SKM-1 treated with dmso at 0.1 percent for 144 hours (cell line): Measurements from ENCODE around the gene MYO1A.
A peak's percentile ranks its signal among the peaks of the same experiment; 100 is the strongest.
"Not testable (repeated sequence)": the region's sequence is repeated elsewhere in the genome, so short reads cannot be mapped to it uniquely, and the experiment has no call there.

Experiments used
- DNase-seq: peaks from one replicate; lab custom pipeline; 2025; ENCODE audit not compliant: unreplicated experiment; lab: John Stamatoyannopoulos, UW

Gene MYO1A

DNA sequence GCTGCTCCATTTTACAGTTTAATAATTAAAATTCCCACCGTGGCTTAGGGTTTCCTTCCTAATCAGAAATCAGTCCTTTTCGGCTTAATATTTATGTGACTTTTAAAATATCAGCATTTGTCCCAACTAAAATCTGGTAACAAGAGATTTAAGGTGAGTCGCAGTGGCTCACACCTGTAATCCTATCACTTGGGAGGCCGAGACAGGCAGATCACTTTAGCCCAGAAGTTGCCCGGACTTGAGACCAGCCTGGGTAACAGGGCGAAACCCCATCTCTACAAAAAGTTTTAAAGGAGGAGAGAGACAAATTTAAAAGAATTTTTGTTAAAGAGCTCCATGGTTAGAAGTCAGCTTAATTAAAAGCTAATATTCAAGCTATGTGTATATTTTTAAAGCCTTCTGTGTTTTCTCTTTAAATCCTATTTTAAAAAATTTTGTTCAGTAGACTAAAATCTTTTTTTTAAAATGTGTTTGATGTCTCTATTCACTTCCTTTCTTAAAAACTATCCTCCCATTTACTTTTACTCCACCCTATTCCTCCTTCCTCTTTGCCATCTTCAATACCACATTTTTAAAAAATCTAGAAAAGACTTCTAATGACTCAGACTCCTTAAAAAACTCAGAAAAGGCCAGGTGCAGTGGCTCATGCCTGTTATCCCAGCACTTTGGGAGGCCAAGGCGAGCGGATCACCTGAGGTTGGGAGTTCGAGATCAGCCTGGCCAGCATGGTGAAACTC lies 29.8 kb downstream of the MYO1A start:
- DNase-seq: no peak

DNA sequence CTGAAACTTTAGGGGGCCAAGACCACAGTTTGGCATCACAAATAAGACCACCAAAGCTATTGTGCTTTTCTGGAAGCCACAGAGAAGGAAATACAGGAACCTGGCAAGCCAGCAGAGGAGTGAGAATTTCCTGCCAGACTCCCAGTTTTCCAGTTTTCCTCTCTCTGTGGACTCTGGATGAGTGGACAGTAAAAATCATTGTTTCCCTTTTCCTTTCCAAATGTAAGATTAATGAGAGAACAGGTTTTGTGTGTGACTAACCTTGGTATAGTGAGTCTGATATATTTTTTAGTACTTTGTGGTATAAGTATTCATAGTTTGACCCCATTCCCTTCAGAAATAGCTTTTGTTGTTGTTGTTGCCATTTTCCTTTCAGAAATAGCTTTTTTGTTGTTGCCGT lies 31.0 kb downstream of the MYO1A start:
- no peak for DNase-seq

DNA sequence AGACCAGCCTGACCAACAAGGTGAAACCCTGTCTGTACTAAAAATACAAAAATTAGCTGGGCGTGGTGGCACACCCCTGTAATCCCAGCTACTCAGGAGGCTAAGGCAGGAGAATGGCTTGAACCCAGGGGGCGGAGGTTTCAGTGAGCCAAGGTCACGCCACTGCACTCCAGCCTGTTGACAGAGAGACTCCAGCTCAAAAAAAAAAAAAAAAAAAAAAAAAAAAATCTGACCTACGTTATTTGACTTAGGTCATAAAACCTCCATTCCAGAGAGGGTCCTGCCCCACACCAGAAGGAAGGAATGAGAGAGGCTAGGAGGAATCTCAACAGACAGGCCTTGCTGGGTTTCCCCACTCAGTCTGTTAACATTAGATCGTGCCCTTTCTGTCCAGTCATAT lies 31.6 kb downstream of the MYO1A start:
- not testable (repeated sequence) for DNase-seq

DNA sequence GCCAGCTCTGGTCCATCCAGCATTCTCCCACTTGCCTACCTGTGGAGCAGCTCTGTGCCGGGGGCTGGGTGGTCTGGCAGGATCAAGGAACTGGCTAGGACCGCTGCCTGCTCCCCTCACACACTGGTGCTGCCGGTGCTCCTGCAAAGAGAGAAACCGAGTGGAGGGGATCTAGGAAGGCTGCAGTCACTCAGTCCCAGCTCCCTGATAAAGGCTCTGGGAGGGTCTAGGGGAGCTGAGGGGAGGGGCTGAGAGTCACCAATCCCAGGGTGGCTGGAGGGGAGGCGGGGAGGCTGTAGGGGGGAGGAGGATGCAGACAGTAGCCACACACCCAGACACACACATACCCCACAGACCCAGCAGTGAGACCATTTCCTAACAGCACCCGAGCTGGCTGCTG lies 33.6 kb downstream of the MYO1A start, which contains the start of gene TAC3:
TSS of gene TAC3 (minus strand) at position 182 of the 400 bp plus-strand sequence. CDS start 732 bp downstream, outside the sequence.
- DNase-seq: no peak

DNA sequence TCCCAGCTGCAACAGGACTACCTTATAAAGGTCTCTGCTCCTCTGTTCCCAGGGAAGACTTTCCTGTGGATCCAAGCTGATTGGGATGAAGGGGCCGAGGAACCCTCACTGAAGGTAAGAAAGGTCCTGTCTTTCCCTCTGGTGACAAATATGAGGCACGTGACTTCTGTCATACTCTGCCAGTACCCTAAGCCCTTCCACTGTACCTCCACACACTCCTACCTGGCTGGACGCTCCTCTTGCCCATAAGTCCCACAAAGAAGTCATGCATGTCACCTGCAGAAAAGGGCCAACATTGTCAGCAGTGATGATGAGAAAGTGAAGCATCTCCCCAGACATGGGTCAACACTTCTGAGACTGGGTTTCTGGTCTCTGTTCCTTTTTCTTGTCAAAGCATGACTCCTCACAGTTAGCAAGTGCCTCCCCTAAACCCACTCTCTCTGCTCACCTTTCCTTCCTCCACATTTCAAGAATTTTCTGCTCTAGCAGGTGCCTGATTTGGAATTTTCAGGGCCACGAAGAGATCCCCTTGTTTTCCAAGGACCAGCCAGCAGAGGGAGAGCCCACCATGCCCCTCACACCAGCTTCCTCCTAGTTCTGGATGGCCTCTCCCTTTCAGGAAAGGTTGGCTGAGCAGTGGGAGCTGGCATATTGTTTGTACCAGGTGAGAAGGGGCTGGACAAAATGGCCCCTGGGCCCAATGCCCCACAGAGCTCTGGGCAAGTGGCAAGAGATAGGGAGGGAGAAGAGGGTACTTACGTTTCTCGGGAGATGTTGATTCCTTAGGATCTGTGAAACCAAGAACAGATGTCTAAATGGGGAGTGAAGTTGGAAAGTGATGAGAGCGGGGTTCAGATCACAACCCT lies 37.1 kb downstream of the MYO1A start:
- no peak for DNase-seq

DNA sequence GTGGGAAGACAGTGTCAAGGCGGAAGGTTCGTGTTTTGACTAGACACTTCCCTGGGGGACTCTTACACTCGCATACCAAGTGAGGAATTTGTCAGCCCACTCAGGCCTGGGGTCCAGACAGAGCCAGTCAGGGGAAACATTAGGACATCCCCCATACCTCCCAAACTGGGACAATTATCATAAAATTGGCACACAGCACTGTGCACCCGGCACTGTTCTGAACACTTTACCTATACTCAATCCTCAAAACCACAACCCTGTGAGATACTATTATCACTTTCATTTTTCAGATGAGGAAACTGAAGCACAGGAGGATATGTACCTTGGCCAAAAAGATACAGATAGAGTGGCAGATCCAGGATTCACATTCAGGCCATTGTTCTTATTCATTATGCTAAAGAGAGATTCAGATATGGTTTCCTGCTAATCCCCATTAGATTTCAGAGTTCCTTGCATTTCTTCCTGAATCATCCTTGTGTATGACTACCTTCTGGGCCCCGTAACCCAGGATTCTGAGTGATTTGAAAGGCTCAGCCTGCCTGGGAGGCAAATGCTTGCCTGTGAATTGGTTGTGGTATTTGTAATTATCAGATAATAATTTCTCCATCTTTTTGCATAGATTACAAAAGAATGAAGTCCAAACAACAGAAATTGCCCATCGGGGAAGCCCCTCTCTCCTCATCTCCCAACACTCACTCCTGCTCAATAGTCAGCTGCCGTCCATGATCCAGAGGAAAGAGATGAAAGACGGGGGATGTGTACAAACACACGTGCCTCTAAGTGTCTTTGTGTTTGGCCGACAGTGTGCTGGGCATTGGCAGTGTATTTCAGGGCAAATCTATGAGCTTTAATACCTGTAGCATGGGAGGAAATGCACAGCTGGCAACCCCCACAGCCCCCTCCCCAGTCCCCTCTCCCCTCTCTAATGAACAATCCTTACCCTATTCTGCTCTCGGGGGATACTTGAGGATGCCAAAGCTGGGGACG lies 38.2 kb downstream of the MYO1A start:
- no peak for DNase-seq

DNA sequence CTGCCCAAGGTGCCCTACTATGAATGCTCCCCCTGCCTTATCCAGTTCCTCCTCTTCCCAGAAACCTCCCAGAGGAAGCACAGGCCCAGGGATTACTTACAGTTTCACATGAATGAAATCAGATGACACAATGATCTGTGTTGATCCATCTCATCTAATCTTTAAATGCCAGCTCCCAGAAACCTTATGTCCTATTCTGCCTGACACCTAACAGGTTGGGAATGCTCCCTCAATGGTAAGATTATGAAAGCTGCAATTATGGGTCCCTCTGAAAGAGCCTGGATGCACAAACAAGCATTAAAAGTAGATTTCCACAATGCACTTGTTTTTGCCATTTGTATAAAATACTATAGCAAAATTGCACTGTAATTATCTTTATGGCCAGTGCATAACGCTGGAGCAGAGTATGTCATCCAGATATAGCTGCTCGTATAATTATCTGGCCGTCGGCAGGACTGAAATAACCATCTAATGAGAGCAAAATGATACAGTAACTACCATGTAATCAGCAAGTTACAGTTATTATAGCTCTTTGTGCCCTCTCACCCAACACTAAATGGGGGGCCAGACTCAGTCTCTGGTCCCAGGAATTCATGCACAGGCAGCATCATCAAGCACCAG lies 39.2 kb downstream of the MYO1A start:
- no peak for DNase-seq

DNA sequence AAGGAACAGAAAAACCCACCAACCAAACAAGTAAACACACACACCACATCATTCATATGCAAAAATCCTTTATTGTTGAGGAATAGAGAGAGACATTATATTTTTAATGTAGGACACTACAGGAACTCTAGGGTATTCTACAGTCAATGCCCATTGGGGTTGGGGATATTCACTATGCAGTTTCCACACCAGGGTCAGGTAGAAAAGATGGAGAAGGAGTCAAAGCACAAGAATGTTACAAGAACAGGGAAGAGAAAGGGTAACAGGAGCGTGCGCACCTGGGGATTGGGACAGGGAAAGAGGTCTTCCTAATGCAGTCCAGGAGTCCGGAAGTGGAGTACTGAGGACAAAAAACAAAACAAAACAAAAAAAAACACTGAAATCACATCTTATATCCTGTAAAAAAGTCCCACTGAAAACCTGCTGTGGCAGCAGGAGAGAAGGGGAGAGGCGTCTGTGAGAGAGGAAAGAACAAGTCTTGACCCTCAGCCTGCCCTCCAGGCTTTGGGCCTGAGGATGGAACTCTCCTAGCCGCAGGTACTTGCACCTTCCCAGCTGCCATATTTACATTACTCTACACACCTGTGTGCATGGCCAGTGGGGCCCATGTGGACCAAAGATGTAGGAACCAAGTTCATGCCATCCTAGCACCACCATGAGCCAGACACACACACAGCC lies 39.8 kb downstream of the MYO1A start:
- no peak for DNase-seq

DNA sequence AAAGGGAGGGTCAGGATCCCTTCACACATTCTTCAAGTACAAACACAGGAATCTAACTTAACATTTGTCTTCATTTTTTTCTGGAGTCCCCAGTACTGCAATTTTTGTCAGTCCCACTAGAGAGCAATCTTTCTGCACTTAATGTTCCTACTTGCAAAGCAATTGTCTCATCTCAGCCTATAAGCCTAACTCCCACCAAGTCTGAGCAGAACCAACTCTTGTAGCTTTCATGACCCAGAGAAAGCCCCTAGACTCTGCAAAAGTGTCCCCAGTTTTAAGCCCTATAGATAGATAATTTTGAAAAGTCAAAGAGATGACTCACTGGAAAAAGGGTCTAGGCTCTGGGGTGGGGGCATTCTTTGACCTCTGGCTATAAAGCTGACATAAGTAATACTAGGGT lies 41.8 kb downstream of the MYO1A start:
- peak; percentile 40 for DNase-seq

DNA sequence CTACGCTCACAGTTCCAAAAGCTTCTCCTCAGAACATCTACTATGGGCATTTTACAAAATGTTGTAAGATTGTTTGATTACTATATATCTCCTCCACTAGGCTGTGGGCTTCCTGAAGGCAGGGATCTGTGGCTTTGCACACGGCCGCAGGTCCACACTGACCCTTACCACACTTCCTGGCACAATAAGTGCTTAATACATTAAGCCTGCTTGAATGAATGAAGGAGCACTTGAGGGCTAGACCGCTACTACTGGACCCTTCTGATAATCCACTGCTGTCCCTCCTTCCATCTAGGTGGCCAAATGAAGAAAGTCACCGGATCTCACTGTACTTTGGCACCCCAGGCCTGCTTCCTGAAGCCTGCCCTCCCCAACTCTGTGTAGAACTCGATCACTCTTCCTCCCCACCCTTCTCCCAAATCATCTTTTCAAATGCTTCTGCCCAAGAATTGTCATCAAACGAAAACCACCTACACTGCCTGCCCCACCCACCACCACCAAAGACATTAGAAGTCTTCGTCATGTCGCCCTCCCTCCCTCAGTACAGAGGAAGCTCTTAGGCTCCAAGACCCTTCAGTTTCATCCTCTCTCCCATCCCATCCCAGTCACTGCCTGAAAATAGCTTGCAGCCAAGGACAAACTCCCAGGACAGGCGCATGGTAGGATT lies 43.0 kb downstream of the MYO1A start:
- DNase-seq: no peak

DNA sequence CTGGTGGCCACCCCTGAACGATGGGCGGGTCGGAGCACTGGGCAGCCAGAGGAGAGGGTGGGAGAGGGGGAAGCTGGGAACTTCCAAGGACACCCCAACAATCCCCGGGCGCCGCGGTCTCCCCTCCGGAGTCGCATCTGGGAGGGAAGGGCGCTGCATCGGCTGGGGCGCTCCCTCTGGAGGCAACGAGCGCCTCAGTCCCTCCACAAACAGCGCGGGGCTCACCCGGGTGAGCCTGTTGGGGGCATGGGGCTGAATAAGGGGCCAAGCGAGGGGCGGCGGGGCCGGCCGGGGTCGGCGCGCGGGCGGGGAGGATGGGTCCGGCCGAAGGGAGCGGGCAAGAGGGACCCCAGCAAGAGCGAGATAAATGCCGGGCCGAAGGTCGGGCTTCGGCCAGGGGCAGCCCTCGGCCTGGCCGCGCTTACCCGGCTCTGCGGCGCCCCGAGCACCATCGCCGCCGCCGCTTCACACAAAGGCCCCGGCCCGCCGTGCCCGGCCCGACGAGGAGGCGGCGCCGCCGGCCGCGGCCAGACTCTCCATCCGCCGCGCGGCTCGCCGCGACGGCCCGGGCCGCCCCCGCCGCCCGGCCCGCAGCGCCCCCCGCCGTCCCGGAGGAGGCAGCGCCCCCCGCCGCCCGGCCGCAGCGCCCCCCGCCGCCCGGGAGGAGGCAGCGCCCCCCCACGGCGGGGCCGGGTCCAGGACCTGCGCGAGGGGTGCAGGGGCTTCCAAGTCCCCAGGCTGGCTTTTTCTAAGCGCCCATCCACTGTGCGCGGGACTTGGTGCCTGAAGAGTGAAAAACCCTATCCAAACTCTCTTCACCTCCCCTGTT lies 43.7 kb downstream of the MYO1A start, which contains the start of gene ZBTB39:
TSS of gene ZBTB39 (minus strand) at position 567 of the 829 bp plus-strand sequence. CDS start 1,629 bp downstream, outside the sequence.
- peak; percentile 13 for DNase-seq

DNA sequence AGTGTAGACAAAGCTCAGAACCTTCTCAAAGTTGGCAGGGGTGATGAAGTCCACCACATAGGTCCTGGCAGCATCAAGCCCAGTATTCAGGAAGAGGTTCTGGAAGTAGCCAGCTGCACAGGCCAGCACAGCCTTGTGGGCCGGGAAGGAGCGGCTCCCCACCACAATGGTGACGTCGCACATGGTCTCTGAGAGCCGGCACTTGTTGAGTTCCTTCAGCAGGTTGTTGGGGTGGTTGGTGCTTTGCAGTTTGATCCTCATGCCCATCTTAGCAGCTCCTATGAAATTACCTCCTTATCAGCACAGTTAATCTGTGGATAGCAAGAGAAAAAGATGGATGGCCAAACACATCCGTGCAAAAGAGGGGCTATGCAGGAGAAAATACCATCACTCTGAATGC lies 45.3 kb downstream of the MYO1A start:
- DNase-seq: no peak

DNA sequence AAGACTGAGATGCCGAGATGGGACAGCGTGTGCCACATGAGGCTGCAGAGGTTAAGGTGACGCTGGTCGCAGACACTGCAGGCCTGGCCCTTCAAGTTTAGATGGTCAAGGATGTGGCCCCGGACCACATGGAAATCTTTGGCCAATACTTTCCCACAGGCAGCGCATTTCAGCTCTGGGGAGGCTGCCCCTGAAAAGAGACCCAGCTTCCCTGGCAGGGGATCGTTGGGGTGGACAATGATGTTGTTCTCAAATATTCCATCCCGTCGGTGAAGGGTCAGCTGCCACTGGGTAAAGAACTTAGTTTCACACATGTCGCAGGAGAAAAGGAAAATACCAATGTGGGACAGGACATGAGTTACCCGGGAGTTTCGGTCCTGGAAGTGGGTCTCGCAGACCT lies 46.5 kb downstream of the MYO1A start:
- no peak for DNase-seq

DNA sequence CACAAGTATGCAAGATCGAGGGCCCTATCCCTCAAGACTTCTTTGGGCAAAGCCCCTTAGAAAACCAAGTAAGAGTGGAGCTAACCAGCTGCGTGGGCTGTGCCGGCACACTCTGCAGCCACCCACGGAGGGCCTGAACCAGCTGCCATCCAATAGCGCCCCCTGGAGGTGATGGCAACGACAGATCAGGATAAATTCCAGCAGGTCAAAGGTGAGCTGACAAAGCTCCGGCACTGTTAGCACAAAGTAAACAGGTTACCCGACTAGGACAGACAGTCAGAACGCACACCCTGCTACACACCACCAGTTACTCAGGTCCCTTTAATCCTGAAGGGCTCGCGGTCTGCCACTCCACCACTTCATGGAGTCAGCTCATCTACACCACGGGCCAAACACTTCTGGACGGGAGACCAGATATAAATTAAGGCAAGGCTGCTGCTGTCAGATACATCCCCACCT lies 48.5 kb downstream of the MYO1A start:
- DNase-seq: no peak

DNA sequence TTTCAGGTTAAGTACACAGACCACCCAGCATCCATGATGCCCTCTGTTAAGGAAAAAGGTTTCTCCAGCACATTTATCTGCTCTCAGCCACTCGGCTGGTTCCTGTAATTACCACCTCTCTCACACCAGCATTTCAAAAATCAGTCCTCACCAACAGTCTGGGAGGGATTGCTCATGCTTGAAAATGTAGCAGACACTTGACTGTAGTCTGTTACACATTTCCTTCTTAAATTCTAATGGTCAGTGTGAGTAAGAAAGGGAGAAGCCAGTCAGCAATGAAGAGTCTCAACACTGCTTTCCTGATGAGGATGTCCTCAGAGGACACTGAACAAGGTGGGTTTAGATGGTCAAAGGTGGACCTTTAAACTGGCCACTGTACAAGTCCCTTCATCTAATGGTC lies 49.5 kb downstream of the MYO1A start:
- no peak for DNase-seq

DNA sequence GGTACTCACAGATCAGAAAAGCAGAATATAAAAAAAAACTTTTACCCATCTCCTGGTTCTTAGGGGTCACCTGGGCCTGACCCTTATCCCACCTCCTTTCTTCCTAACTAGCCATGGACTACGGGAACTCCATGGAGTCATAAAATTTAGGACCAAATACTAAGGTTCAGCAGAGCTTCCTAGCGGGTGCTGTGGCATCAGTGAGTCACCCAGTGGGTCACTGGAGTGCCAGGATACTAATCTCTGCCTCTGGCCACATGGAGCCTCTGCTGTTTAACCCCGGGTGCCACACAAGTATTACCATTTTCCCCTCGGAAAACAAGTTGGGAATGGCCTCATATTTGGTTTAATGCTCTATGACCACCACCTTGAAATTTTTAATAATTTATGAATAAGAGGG lies 50.5 kb downstream of the MYO1A start:
- DNase-seq: no peak

DNA sequence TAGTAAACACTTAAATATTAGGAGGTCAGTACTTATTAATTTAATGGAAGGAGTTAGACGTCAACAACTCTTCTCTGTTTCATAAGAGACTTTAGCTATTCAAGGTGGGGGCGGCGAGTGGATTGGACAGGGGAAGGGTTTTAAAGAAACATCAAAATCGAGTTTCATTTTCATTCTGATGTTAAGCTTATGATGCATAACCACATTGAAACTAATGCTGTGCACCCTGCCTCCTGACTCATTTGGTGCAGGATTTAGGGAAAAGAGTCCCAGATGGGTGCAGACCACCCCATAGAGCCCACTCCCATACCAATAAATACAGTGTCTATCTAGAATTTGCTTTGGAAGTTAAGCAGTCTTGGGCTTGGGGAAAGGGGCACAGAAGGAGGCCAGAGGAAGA lies 50.9 kb downstream of the MYO1A start:
- DNase-seq: no peak

DNA sequence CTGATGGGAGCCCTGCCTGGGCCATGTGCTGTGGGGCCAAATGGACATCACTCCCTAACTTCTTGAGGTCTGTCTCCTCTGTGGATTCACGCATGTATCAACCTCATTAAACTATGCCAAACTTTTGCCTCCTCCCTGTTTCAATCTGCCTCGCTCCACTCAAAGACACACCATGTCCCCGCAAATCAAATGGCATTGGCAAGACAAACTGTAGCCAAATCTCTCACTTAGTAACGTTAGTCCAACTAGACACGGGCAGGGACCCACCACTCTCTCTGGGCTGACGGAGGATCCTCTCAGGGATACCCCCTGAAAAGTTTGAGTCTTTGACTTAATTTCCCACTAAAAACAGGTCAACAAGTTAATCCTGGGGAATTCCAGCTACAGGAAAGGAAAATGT lies 51.6 kb downstream of the MYO1A start:
- DNase-seq: no peak
